HG03469 (cell line): ENCODE data around the gene VASH2.
"Not testable (repeated sequence)": the region's sequence is repeated elsewhere in the genome, so short reads cannot be mapped to it uniquely, and the experiment has no call there.

Experiments used
- ATAC-seq: cut with Tn5 transposase; IDR thresholded peaks from one replicate; pipeline ENCODE4 v1.9.1; 2021; ENCODE audit warnings: mild to moderate bottlenecking, moderate library complexity, moderate number of reproducible peaks; ENCODE audit not compliant: unreplicated experiment

Gene VASH2

DNA sequence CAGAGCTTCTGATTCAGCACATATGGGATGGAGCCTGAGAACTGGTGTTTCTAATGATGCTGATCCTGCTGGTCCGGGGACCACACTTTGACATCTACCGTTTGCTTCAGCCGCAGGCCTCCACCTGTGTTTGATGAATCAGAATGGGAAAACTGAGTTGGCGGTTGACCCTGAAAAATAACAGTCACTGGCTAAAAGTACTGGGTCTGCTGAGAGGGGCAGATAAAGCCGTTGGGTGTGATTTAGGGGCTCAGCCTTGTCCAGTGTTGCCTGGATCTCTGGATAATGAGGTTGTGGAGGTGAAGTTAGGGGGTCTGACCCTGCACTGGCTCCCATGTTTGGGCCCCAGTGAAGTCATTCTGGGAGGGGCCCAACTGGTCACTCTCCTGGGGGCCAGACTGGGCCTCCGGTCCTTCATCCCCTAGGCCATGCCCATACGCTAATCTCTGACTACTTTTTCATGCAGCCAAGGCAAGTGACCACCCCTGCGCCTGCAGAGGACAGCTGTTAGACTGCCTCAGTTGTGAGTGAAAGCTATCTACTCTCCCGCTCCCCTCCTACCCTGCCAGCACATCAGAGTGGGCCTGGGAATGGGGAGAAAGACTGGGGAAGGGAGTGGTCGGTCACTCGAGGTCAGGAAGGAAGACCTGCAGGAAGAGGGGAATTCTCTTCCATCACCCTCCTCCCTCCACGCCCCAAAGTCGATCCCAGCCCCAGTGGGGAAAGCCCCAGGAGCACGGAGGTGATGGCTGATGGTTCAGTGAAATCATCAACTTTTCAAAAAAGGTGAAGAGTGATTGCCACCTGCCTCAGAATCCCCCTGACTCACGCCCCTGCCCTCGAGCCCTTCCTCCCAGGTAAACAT, 27.7 kb downstream of the VASH2 start:
- peak; percentile 30 for ATAC-seq

DNA sequence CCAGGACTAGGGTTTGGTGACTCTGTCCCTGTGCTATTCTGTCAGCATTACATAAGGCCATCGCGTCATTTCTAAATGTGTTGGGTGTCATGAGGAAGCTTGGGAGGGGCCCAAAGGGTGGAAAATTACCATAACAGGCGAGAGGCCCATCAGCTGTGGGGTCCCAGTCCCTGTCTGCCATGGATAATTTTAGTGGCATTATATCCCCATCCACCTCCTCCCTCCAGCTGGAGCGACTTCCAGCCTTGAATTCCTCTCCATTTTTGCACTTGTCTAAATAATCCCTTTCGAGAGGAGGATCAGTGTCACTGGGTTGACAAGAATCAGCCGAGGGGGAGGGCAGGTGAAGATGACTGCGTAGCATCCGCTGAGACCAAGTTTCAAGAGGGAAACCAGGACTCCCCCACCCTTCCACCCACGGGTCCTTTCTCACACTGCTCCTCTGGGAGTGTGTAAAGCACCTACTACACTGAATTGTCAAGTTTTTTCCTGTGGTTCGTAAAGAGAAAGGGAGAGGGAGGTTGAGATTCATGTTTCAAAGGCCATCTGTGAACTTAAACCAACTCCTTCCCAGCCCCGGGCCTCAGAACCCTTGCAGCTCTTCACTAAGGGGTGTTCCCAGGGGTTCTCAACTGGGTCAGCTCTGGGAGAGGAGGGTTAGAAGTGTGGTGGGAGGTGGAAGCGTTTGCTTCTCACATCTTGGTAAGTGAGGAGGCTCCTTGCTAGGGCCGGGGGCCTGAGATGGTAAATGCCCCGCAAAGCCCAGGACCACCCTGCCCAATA, 29.2 kb downstream of the VASH2 start:
- ATAC-seq, result no peak

DNA sequence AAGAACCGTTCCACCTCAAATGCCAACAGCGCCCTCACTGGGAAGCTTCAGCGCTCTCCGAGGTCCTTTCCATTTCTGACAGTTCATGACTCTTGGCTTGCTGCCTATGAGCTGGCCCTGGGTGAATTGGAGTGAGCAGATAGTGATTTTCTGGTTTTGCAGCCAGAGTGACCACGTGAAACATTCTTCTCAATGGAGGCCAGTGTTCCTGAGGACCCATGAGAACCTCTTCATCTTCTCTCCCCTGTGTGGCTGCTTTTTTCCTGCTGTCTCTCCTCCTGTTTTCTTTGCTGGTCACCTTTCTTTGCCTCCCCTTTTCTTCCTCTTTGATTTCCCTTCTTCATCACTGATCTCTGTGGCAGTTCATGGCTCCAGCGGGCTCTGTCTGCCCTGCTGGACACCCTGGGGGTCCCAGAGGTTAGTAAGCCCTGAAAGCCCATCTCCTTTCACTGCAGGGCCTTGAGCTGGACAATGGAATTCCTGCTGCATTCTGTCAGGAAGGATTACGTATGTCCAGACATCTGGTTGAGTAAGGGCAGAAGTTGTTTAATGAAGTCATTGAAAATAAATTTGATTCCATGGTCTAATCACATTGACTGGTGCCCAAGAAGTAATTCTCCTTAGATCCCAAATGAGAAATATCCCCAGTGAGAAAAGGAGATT, 29.9 kb downstream of the VASH2 start:
- no peak for ATAC-seq

DNA sequence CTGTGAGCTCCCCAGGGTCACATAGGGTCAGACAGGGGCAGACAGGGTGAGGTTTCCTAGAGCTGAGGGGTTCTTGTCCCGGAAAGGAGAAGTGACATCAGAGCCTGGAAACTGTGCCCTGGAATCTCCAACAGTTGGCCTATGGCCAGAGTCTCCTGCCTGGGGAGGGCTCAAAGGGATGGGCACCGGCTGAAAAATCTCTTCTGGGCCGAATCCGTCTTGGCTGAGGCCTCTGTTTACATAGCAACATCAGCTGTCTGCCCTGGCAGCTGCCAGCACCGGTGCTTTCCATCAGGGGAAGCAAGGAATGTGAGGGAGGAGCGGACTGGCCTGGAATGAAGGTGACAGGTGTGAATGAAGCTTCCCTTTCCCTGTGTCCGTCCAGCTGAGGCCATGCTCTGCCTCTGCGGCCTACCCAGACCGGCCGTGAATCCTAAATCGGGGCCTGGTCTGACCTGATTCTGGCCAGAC, 30.7 kb downstream of the VASH2 start:
- ATAC-seq, result no peak

DNA sequence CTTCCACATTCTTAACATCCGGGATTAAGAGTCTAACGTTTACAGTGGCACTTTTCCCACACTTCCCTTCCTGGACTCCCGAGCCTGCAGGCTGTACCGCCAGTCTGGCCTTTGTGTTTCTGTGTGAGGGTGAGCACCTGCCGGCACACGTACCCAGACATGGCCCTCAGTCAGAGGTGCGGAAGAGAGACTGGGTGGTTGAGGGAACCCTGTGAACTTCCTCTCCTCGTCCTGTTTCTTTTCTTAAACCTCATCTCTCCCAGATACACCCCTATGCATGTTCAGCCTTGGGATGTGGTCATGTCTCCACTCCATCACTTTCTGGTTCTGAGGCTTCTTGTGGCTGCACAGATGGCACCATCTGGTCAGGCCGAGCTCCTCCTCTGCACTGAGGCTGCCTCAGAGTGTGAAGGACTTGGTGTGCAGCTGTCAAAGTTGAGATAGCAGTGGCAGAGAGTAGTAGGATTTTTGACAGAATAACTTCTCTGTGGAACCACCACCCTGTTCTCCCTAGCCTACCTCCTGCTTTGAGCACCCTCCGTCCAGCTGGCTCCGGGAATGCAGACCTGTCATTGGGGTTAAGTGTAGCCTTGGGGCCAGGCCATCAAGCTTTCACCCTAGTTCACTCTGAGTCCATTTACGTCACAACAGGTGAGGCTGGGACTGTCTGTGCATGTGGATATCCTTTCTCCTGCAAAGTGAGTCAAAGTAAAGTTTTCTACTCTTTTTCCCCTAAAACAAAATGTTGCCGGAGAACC, 31.4 kb downstream of the VASH2 start:
- ATAC-seq, result peak; percentile 36

DNA sequence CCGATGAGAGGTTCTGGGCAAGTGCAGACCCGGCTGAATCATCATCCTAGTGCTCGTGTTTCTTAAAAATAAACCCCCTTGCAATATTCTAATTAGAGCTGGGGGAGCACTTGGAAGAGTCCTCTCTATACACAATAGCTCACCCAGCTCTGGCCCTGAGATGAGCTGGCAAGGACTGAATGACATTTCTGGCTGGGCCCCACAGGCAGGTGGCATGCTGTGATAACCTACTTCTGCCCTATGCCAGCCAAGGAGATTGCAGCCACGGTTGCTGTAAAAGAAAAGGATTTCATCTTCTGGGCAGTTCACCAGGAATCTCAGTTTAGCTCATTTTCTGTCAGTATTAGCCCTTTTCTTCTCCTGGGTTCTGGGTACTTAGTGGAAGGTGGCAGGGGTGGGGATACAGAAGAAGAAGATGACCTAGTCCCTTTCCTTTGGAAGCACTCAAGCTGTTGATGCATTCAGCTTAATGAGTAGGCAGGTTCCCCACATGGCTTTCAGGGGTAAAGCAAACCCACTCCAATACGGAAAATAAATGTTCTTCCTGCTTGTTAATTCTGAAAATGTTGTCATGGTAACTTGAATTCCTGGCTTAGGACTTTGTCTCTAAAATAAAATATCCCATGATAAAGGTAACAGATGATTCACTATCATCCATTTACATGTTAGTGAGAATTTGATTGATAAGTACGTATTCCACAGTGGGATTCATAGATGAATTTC, 32.2 kb downstream of the VASH2 start:
- no peak for ATAC-seq

DNA sequence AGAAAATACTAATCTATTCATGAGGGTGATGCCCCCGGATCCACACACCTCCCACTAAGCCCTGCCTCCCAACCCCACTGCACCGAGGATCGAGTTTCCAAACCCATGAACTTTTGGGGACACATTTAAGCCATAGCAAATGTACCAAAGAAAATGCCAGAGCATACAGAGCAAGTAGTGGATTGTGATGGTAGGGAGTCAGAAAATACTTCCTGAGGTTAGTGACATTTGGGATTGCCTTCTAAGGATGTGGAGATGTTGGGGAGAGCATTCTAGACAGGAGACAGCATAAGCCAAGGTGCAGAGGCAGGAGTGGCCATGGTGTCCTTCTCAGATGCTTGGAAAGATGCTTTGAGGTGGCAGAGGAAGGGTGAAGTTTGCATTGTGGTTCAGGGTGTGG, 33.1 kb downstream of the VASH2 start:
- ATAC-seq, result no peak

DNA sequence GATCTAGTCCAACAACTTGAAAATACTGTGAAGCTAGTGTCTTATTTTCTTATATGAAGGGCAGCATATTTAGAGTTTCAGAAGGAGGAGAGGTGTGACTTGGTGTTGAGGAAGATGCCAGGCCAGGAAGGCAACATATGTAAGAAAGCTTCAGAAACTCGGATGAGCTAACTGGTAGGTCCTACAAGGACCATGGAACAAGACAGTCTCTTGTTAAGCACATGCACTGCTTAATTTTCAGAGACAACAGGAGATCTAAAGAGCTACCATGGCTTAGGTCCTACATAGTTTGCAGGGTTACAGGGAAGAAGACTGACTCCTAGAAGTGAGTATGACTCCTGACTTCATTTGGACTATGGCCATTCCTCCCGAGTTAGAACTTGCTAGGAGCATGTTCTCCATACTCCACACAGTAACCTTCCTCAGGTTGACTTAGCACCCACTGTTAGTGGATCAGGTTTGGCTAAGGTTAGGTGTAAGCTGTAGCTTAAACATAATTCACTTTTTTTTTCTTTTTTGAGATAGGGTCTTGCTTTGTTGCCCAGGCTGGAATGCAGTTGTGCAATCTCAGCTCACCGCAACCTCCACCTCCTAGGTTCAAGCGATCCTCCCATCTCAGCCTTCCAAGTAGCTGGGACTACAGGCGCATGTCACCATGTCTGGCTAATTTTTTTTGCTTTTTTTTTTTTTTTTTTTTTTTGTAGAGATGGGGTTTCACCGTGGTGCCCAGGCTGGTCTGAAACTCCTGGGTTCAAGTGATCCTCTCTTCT, 34.4 kb downstream of the VASH2 start:
- ATAC-seq, result no peak

DNA sequence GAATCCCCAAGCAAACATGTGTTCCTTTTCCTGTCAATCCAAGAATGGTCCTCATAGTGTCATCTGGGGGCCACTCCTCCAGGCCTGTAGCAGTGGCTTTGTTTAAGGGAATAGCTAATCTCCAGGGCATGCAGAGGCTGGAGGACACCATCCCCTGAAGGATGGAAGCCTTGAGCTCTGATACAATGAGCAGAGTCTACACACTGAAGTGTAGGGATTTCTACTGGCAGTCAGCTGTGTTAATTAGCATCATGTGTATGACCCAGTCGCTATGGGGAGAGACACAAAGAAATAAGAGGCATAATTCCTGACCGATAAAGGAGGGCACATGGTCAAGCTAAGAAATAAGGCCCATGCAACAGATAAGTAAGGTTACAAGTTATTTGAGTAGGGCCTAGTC, 36.2 kb downstream of the VASH2 start:
- ATAC-seq, result no peak

DNA sequence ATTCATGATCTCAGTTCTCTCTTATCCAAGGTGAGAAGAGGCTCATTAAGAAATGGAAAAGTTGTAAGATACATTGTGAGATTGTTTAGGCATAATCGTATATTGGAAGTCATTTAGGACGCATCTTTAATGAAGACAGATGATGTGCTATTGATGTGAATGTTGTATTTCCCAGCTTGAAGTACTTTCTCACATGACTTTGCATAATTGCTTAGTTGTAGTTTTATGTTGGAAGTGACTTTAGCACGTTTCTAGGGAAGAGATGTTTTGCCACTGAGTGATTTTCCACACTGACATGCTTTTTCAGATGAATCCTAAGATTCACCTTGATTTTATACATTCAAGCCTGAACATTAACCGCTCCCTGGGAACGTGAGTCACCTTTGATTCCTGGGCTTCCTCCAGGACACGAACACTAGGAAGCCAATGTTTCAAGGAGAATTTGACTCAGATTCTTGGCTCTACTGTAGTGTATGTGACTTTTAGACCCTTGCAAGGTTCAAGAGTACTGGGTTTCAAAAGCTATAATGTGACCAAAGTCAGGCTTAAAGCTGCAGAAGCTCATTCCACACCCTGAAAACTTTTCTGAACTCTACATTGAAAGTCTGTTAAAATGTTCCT, 37.5 kb downstream of the VASH2 start:
- ATAC-seq, result no peak

DNA sequence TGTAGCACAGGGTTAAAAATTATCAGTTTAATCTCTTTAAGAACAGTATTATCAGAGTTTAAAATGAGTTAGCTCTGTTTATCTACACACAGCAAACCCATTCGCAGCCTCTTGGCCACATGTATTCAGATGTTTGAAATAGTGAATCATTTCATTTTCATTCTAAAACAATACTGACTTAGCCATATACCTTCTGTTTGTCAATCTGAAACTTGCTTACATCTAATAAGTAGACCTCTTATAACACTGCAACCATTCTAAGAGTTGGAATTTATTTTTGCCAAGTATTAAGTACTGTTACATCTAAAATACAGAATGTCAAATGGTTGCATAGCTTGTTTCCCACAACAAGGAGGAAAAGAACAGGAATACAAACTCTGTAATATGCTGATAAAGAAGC, 39.9 kb downstream of the VASH2 start:
- ATAC-seq, result no peak

DNA sequence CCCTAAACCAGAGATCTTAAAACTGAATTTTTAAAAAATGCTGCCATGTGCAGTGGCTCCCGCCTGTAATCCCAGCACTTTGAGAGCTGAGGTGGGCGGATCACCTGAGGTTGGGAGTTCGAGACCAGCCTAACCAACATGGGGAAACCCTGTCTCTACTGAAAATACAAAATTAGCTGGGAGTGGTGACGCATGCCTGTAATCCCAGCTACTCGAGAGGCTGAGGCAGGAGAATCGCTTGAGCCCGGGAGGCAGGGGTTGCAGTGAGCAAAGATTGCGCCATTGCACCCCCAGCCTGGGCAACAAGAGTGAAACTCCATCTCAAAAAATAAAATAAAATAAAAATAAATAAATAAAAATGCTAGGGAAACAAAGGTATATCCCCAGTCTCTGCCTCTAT, 43.6 kb downstream of the VASH2 start:
- not testable (repeated sequence) for ATAC-seq

DNA sequence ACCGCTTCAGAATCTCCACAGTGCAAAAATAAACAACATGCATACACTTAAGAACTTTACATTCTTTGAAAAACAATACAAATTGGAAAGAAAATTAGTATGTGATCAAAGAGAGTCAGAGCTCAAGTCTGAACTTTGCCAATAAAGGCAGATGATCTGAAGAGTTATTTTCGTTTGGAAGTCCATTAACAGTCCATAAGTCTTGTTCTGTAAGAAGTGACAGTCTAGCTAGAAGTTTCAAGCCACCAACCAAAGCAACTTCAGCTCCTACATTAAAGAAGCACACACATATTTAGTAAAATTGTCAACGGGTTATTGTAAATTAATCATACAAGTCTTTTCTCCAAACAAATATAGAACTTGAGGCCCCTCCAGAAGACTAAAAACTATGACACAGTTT, 44.6 kb downstream of the VASH2 start:
- no peak for ATAC-seq

DNA sequence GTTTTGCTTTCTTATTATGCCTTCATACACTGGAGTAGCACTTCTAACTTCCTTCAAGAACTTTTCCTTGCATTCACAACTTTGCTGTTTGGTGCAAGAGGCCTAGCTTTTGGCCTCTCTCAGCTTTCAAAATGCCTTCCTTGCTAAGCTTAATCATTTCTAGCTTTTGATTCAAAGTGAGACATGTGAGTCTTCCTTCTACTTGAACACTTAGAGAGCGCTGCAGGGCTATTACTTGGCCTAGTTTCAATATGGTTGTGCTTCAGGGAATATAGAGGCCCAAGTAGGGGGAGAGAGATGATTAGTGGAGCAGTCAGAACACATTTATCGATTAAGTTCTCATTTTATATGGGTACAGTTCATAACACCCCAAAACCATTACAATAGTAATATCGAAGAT, 52.9 kb downstream of the VASH2 start:
- ATAC-seq, result no peak

DNA sequence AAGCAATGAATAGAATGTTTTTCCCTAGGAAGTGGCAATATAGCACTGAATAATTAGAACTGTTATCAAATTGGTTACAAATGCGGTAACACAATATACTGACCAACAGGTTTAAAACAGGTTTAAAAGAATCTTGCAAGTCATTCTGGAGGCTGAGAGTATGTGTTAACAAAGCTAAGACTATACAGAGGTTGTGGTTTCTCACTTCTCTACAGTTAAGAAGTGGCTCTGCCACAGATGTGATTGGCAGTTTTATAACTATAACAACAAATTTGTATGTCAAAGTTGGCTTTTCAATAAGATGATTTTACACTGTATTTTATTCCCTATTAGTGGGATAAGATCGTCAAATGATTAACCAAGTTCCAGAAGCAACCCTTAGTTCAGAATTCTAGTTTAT, 58.2 kb downstream of the VASH2 start:
- ATAC-seq, result peak; percentile 76

DNA sequence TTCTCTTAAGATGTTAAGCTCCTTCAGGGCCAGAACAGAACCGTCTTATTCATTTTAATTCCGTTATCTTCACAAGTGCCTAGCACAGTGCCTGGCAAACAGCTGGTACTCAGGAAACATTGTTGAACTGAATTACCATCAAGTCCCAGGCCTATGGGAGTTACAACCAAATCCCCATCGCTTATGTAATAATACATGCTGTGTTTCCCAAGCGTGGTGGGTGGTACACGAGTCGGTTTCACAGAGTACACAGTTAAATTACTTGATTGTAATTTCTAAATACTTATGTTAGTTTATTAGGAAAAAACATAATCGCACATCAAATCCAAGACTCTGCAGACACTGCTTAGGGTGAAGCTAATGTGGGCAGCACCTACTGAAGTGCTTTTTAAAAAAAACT, 64.3 kb downstream of the VASH2 start:
- ATAC-seq, result no peak

DNA sequence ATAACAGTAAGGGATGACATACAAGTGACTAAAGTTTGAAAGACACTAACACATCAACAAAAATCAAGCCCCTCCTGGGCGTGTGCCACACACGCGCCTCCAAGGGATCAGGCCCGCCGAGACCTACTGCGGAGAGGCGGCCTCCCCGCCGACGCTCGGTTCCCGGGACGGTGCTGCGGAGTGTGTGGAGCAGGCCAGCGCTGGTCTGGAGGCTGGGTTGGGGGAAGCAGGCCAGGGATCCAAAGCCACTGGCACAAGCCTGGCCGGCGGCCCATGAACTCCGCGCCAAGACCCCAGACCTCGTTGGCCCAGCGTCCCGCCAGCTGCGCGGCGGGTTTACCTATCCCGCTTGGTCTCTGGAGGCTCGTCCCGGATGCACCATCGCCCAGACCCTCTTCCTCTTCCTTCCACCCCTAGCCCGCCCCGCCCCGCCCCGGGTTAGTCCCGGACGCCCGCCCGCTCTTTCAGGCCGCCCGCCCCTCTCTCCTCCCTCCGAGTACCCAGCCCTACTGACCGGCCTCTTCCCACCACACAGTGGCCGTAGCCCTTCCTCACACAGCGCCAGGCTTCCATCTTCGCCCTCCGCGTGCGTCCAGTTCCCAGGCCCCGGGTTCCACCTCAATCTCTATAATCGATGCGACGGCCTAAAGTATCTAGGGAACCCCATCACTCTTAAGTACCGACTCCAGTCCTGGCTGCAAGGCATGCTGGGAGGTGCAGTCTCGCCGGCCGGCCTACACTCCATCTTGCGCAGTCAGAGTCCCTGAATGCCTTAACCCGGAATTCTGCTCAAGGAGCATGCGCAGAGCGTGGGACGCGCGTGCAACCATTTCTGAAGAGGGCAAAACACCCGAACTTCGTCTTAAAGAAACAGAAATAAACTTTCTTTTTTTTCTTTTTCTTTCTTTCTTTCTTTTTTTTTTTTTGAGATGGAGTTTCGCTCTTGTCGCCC, 65.0 kb downstream of the VASH2 start, which contains the start of gene ANGEL2:
ANGEL2 (minus strand) TSS at position 769 of the 952 bp plus-strand sequence; CDS start at position 573, 196 bp downstream.
- peak; percentile 82 for ATAC-seq
